A549 (cell line): ENCODE results near the gene CRYZ.
"Not testable (repeated sequence)": the region's sequence is repeated elsewhere in the genome, so short reads cannot be mapped to it uniquely, and the experiment has no call there.

Experiments used
- HDAC2 ChIP-seq: fragments of 200-600 bp; sonication (generic); IDR thresholded peaks from 2 replicates; pipeline ENCODE4 v1.6.1; 2016
- MAX ChIP-seq: IDR thresholded peaks from 2 replicates; pipeline ENCODE4 v1.6.1; 2012
- POLR2A ChIP-seq: IDR thresholded peaks from 2 replicates; pipeline ENCODE4 v1.6.1; 2012; ENCODE audit warnings: mild to moderate bottlenecking, low read length

- TF ChIP-seq MAX, HDAC2, POLR2A: not testable (repeated sequence)
Measured at GRCh38 chr1:74745247-74745646, 12.4 kb upstream of the CRYZ start.
